Measurements from ENCODE around the gene ZBTB48. TPM values are rescaled to one million over a fixed set of nuclear protein-coding genes. Genes with fewer than 3 reads are reported as not detected.

The ZBTB48 gene
- total RNA-seq, 4 donors from 2014 or later = 9.3 to 14.5 (median 11.3) TPM

DNA sequence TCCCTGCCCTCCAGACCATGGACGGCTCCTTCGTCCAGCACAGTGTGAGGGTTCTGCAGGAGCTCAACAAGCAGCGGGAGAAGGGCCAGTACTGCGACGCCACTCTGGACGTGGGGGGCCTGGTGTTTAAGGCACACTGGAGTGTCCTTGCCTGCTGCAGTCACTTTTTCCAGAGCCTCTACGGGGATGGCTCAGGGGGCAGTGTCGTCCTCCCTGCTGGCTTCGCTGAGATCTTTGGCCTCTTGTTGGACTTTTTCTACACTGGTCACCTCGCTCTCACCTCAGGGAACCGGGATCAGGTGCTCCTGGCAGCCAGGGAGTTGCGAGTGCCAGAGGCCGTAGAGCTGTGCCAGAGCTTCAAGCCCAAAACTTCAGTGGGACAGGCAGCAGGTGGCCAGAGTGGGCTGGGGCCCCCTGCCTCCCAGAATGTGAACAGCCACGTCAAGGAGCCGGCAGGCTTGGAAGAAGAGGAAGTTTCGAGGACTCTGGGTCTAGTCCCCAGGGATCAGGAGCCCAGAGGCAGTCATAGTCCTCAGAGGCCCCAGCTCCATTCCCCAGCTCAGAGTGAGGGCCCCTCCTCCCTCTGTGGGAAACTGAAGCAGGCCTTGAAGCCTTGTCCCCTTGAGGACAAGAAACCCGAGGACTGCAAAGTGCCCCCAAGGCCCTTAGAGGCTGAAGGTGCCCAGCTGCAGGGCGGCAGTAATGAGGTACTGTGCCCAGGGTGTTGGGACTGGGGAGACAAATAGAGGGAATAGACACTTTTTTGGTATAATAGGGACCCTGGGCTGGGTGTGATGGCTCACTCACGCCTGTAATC, 1.0 kb downstream of the ZBTB48 start:
- Histone ChIP-seq H3K4me3 (peak overlapping the region; percentile 80 to 94 (median 86)), H3K36me3 (no peaks in the 10 kb centered on the region), H3K27me3 (no peaks in the 10 kb centered on the region), H3K9me3 (no peaks in the 10 kb centered on the region), H3K4me1 (peaks cover 17 to 36% of the 10 kb centered on the region in 2 donors), H3K27ac (peak overlapping the region; percentile 91 to 98 (median 96))
- TF ChIP-seq, protein P1, sequence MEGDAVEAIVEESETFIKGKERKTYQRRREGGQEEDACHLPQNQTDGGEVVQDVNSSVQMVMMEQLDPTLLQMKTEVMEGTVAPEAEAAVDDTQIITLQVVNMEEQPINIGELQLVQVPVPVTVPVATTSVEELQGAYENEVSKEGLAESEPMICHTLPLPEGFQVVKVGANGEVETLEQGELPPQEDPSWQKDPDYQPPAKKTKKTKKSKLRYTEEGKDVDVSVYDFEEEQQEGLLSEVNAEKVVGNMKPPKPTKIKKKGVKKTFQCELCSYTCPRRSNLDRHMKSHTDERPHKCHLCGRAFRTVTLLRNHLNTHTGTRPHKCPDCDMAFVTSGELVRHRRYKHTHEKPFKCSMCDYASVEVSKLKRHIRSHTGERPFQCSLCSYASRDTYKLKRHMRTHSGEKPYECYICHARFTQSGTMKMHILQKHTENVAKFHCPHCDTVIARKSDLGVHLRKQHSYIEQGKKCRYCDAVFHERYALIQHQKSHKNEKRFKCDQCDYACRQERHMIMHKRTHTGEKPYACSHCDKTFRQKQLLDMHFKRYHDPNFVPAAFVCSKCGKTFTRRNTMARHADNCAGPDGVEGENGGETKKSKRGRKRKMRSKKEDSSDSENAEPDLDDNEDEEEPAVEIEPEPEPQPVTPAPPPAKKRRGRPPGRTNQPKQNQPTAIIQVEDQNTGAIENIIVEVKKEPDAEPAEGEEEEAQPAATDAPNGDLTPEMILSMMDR (IDR thresholded peaks at IDR 0.05 in 4 of 5, conservative IDR thresholded peaks at IDR 0.05 in 1 of 5) = peak in 1 of 5 experiments; percentile 20
- TF ChIP-seq POLR2A (IDR thresholded peaks at IDR 0.05) = no peak
- intact Hi-C loops (cut with DNase I; ENCODE audit: low total_unique reads) (loop anchor here (2.0 to 5.0 kb wide), 2 partner anchors 20 to 46 kb away; no protein-coding TSS in a partner anchor), in situ Hi-C loops (cut with MboI; ENCODE audit: low sequenced_read_pairs in 4 of 4) (loop anchor here in 1 of 4 donors (10.0 kb wide), 1 partner anchor 54 kb away; no protein-coding TSS in a partner anchor)
- ATAC-seq (peak; percentile 10 to 36), DNase-seq (peak in 1 of 2 donors; percentile 77)

DNA sequence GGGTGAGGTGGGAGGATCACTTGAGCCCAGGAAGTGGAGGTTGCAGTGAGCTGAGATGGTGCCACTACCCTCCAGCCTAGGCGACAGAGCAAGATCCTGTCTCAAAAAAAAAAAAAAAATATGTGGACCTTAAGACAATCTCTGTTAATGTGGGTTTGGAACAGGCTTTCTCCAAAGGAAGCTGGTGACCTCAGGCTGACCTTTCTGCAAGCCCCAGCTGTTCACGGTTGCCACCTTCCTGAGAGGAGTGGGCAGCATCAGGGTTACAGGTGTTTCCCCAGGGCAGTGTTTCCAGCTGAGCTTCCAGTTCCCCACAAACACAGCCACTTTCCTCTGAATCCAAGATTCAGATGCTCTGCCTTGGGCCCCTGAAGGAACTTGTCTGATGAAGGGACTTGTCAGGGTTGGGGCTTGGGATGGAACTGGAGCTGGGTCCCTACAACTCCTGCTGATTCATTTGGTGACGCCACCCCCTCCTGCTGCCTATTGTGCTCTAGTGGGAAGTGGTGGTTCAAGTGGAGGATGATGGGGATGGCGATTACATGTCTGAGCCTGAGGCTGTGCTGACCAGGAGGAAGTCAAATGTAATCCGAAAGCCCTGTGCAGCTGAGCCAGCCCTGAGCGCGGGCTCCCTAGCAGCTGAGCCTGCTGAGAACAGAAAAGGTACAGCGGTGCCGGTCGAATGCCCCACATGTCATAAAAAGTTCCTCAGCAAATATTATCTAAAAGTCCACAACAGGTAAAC, 1.9 kb downstream of the ZBTB48 start:
- Histone ChIP-seq H3K36me3 (no peaks in the 10 kb centered on the region), H3K4me3 (no peak overlapping the region), H3K27me3 (no peaks in the 10 kb centered on the region), H3K9me3 (no peaks in the 10 kb centered on the region), H3K27ac (peak overlapping the region; percentile 91 to 98 (median 96)), H3K4me1 (peaks cover 17 to 45% of the 10 kb centered on the region in 2 donors)
- ATAC-seq = no peak
- DNase-seq = peak in 1 of 2 donors; percentile 25
- TF ChIP-seq, protein P1 (IDR thresholded peaks at IDR 0.05 in 4 of 5, conservative IDR thresholded peaks at IDR 0.05 in 1 of 5) = no peak
- no peak for TF ChIP-seq POLR2A (IDR thresholded peaks at IDR 0.05)
- in situ Hi-C loops (cut with MboI; ENCODE audit: low sequenced_read_pairs in 4 of 4) (loop anchor here in 1 of 4 donors (10.0 kb wide), 1 partner anchor 53 kb away; no protein-coding TSS in a partner anchor), intact Hi-C loops (cut with DNase I; ENCODE audit: low total_unique reads) (loop anchor here (2.0 to 5.0 kb wide), 2 partner anchors 19 to 46 kb away; no protein-coding TSS in a partner anchor)

DNA sequence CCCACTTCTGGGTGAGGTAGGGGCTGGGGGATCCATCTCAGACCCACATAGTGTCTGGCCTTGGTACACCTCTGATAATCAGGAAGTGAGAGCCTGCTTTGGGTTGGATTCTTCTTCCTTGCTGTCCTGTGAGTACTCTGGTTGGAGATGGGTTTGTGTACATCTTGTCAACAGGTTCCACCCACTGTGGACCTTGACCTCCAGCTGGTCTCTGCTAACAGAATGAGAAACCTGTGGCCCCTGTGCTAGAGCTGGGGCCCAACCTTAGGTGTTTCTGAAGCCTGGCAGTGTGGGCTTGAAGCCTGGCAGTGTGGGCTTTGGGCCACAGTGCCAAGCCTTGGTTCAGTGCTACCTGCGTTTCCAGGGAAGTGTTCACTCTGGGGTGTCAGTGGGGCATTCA, 2.6 kb downstream of the ZBTB48 start:
- Histone ChIP-seq H3K27ac (peak overlapping the region; percentile 91 to 98 (median 96)), H3K36me3 (no peaks in the 10 kb centered on the region), H3K4me1 (peaks cover 19 to 50% of the 10 kb centered on the region in 2 donors), H3K27me3 (no peaks in the 10 kb centered on the region), H3K4me3 (no peak overlapping the region), H3K9me3 (no peaks in the 10 kb centered on the region)
- ATAC-seq (no peak), DNase-seq (no peak)
- intact Hi-C loops (cut with DNase I; ENCODE audit: low total_unique reads) (loop anchor here (5.0 kb wide), 1 partner anchor 45 kb away; no protein-coding TSS in a partner anchor), in situ Hi-C loops (cut with MboI; ENCODE audit: low sequenced_read_pairs in 4 of 4) (loop anchor here in 1 of 4 donors (10.0 kb wide), 1 partner anchor 52 kb away; no protein-coding TSS in a partner anchor)
- no peak for TF ChIP-seq POLR2A (IDR thresholded peaks at IDR 0.05)
- TF ChIP-seq, protein P1 (IDR thresholded peaks at IDR 0.05 in 4 of 5, conservative IDR thresholded peaks at IDR 0.05 in 1 of 5) = no peak

DNA sequence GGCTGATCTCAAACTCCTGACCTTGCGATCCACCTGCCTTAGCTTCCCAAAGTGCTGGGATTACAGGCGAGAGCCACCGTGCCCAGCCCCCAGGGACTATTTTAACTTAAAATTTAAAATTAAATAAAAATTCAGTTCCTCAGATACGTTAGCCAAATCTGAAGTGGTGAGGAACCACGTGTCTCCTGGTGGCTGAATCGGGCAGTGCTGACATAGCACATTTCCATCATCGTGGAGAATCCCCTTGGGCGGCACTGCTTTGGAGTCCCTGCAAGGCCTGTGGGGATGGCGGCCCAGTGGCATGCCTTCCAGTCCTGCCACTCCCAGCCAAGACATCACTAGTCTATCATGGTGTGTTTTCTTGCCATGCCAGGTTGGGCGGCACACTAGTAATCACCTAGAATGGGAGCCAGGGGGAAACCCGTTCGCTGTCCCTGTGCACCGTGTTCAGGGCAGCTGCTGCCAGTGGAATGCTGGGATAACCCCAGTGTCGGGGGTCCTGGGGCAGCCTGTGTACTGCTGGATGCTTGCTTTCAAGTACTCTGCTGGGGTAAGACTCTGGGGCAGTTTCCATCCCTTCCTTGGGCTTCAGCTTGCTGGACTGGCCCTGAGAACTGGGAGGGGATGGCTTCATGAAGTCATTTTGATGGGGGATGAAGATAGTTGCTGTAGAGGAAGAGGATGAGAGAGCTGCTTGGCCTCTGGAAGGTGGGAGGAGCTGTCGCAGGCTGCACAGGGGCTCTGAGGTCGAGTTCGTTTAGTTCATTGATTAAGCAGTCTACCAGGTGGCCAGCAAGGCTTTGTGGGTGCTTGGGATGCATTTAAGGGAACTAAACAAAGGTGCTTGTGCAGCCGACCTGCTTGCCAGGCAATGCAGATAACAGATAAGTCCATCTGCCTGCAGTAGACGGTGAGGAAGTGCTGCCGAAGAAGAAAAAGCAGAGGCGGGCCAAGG, 4.6 kb downstream of the ZBTB48 start:
- peak overlapping the region; percentile 98 to 100 (median 100) for H3K27ac ChIP-seq
- TF ChIP-seq, protein P1 (IDR thresholded peaks at IDR 0.05 in 4 of 5, conservative IDR thresholded peaks at IDR 0.05 in 1 of 5) = peak in 3 of 5 experiments; percentile 12 to 29 (median 22)
- TF ChIP-seq POLR2A (IDR thresholded peaks at IDR 0.05) = no peak
- ATAC-seq (no peak), DNase-seq (no peak)
- in situ Hi-C loops (cut with MboI; ENCODE audit: low sequenced_read_pairs in 4 of 4) = loop anchor here in 1 of 4 donors (10.0 kb wide), 1 partner anchor 50 kb away; no protein-coding TSS in a partner anchor
- H3K4me1 ChIP-seq = peaks cover 34 to 66% of the 10 kb centered on the region in 2 donors
- H3K9me3 ChIP-seq = no peaks in the 10 kb centered on the region
- intact Hi-C loops (cut with DNase I; ENCODE audit: low total_unique reads) = loop anchor here (5.0 kb wide), 1 partner anchor 43 kb away; no protein-coding TSS in a partner anchor
- H3K36me3 ChIP-seq = peaks cover 0 to 1% of the 10 kb centered on the region in 2 donors
- no peak overlapping the region for H3K4me3 ChIP-seq
- no peaks in the 10 kb centered on the region for H3K27me3 ChIP-seq
